DOHH2 (cell line): Measurements from ENCODE around the gene GIMAP8.

Source experiments
- EZH2phosphoT487 ChIP-seq: fragments of 200-600 bp; sonication (generic); IDR thresholded peaks from 2 replicates; pipeline ENCODE4 v1.6.1; 2017; ENCODE audit warnings: borderline replicate concordance, mild to moderate bottlenecking, antibody characterized with exemption, low read length, moderate library complexity, mixed read lengths
- TF ChIP-seq, protein P1 (sequence below): fragments of 200-600 bp; sonication (generic); IDR thresholded peaks from one replicate; pipeline ENCODE4 v1.5.1; 2014; ENCODE audit warnings: antibody characterized with exemption, mild to moderate bottlenecking, low read depth, low read length; ENCODE audit not compliant: poor library complexity, severe bottlenecking

DNA sequence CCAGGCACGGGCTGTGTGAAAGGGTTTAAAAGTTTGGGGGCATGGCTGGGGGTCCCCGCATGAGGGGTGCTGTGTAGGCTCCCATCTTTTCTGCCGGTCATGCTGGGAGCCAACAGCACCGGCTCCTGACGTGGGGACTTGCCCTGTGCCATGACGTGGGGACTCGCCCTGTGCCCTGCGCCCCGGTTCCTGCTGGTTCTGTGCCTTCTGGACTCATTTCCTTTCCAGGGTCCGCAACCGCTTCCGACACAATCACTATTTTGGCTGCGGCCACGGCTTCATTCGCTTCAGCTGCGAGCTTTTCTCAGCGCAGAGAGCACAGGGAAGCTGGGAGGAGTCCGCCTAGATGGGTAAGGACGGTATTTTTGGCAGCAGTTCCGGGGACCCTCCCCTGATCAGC, 7.6 kb upstream of the GIMAP8 start:
- TF ChIP-seq, protein P1, sequence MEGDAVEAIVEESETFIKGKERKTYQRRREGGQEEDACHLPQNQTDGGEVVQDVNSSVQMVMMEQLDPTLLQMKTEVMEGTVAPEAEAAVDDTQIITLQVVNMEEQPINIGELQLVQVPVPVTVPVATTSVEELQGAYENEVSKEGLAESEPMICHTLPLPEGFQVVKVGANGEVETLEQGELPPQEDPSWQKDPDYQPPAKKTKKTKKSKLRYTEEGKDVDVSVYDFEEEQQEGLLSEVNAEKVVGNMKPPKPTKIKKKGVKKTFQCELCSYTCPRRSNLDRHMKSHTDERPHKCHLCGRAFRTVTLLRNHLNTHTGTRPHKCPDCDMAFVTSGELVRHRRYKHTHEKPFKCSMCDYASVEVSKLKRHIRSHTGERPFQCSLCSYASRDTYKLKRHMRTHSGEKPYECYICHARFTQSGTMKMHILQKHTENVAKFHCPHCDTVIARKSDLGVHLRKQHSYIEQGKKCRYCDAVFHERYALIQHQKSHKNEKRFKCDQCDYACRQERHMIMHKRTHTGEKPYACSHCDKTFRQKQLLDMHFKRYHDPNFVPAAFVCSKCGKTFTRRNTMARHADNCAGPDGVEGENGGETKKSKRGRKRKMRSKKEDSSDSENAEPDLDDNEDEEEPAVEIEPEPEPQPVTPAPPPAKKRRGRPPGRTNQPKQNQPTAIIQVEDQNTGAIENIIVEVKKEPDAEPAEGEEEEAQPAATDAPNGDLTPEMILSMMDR, result no peak
- TF ChIP-seq EZH2phosphoT487, result no peak
